ENCODE results near the gene IFRD2.

Gene IFRD2

GRCh38 chr3:50270422-50271224, 21.6 kb downstream of the IFRD2 start:
- no peak for DNase-seq

GRCh38 chr3:50269977-50270413, 22.2 kb downstream of the IFRD2 start:
- no peaks in the 10 kb centered on the region for H3K9me3 ChIP-seq
- TF ChIP-seq, protein P1, sequence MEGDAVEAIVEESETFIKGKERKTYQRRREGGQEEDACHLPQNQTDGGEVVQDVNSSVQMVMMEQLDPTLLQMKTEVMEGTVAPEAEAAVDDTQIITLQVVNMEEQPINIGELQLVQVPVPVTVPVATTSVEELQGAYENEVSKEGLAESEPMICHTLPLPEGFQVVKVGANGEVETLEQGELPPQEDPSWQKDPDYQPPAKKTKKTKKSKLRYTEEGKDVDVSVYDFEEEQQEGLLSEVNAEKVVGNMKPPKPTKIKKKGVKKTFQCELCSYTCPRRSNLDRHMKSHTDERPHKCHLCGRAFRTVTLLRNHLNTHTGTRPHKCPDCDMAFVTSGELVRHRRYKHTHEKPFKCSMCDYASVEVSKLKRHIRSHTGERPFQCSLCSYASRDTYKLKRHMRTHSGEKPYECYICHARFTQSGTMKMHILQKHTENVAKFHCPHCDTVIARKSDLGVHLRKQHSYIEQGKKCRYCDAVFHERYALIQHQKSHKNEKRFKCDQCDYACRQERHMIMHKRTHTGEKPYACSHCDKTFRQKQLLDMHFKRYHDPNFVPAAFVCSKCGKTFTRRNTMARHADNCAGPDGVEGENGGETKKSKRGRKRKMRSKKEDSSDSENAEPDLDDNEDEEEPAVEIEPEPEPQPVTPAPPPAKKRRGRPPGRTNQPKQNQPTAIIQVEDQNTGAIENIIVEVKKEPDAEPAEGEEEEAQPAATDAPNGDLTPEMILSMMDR (IDR thresholded peaks at IDR 0.05; ENCODE audit: low read depth, low read length): no peak
- DNase-seq: no peak
- H3K27me3 ChIP-seq: peaks cover 21% of the 10 kb centered on the region
- H3K4me3 ChIP-seq (ENCODE audit: low read depth, low read length): no peak overlapping the region
- no peaks in the 10 kb centered on the region for H3K36me3 ChIP-seq
- no peaks in the 10 kb centered on the region for H3K4me1 ChIP-seq

More at GRCh38 chr3:50270422-50271224, 21.6 kb downstream of the IFRD2 start:
- no peaks in the 10 kb centered on the region for H3K9me3 ChIP-seq
- TF ChIP-seq, protein P1 (IDR thresholded peaks at IDR 0.05; ENCODE audit: low read depth, low read length): no peak
- H3K36me3 ChIP-seq: no peaks in the 10 kb centered on the region
- H3K4me3 ChIP-seq (ENCODE audit: low read depth, low read length): no peak overlapping the region
- H3K27me3 ChIP-seq: peaks cover 27% of the 10 kb centered on the region
- no peaks in the 10 kb centered on the region for H3K4me1 ChIP-seq

DNA sequence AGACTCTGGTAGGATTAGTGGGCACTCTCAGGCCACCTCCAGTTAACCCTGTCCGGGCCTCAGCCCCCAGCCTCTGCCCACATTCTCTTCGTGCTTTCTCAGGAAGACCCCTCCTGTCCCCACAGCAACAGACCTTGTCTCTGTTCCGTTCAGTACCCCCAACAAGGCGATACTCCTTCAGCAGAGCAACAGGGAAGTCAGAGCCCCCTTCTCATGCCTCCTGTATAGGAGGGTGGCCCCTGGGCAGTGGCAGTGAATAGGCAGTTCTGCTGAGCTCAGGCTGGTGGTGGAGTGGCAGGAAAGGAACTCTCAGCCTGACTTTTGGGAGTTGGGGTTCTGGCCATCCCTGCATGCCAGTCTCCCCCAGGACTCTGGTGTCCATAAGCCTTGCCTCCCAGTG, 22.8 kb downstream of the IFRD2 start:
- no peak overlapping the region for H3K4me3 ChIP-seq (ENCODE audit: low read depth, low read length)
- no peaks in the 10 kb centered on the region for H3K4me1 ChIP-seq
- no peaks in the 10 kb centered on the region for H3K36me3 ChIP-seq
- H3K27me3 ChIP-seq: peaks cover 15% of the 10 kb centered on the region
- DNase-seq: no peak
- TF ChIP-seq, protein P1 (IDR thresholded peaks at IDR 0.05; ENCODE audit: low read depth, low read length): no peak
- H3K9me3 ChIP-seq: no peaks in the 10 kb centered on the region

- TF ChIP-seq, protein P1 (IDR thresholded peaks at IDR 0.05; ENCODE audit: low read depth, low read length): no peak
- H3K4me1 ChIP-seq: no peaks in the 10 kb centered on the region
- no peaks in the 10 kb centered on the region for H3K36me3 ChIP-seq
- no peak within 1 kb of the TSS for H3K4me3 ChIP-seq (ENCODE audit: low read depth, low read length)
- no peaks in the 10 kb centered on the region for H3K9me3 ChIP-seq
- H3K27me3 ChIP-seq: peaks cover 9% of the 10 kb centered on the region
- no peak for DNase-seq
These were observed 23.4 kb downstream of the IFRD2 start, which contains the start of gene SEMA3B for GRCh38 chr3:50268703-50269451. Gene SEMA3B, plus strand, starts transcription at chr3:50269147. Its CDS starts 94 bp downstream, at chr3:50269241.

- H3K4me1 ChIP-seq: no peaks in the 10 kb centered on the region
- no peak for DNase-seq
- no peaks in the 10 kb centered on the region for H3K9me3 ChIP-seq
- peaks cover 3% of the 10 kb centered on the region for H3K27me3 ChIP-seq
- H3K4me3 ChIP-seq (ENCODE audit: low read depth, low read length): no peak overlapping the region
- TF ChIP-seq, protein P1 (IDR thresholded peaks at IDR 0.05; ENCODE audit: low read depth, low read length): no peak
- H3K36me3 ChIP-seq: no peaks in the 10 kb centered on the region
These were observed 24.0 kb downstream of the IFRD2 start for GRCh38 chr3:50268276-50268675.
